Activated B cell treated with CpG ODN at 0.5 μM for 24 hours (primary cell): Measurements from ENCODE around the gene ZSCAN5B. TPM values are rescaled to one million over a fixed set of nuclear protein-coding genes. Genes with fewer than 3 reads are reported as not detected.
"Not testable (repeated sequence)": the region's sequence is repeated elsewhere in the genome, so short reads cannot be mapped to it uniquely, and the experiment has no call there.

Experiments used
- ATAC-seq: fragments of 200-7000 bp; cut with Tn5 transposase; one replicate; pipeline ENCODE4 v1.10.0; 2021; ENCODE audit warnings: low read depth, mild to moderate bottlenecking, moderate library complexity
- CTCF ChIA-PET: fragments of 350-600 bp; sonication (Branson Sonifier 250); formaldehyde crosslinking; loops from one replicate; lab custom pipeline; 2021; ENCODE audit warnings: antibody characterized with exemption; lab: Charles Lee
- POLR2A ChIA-PET: fragments of 350-600 bp; sonication (Branson Sonifier 250); formaldehyde crosslinking; loops from one replicate; lab custom pipeline; 2021; ENCODE audit warnings: antibody characterized with exemption; lab: Charles Lee
- DNase-seq: peaks from one replicate; pipeline ENCODE4 v3.0.0; 2022
- H3K27ac Mint-ChIP-seq: one replicate; pipeline ENCODE4 v1.8.0; 2020; ENCODE audit warnings: mixed read lengths
- H3K27me3 Mint-ChIP-seq: one replicate; pipeline ENCODE4 v1.8.0; 2021; ENCODE audit warnings: mixed read lengths
- H3K36me3 Mint-ChIP-seq: one replicate; pipeline ENCODE4 v1.8.0; 2021; ENCODE audit warnings: low read depth, mixed read lengths
- H3K4me1 Mint-ChIP-seq: one replicate; pipeline ENCODE4 v1.8.0; 2021; ENCODE audit warnings: mixed read lengths
- H3K4me3 Mint-ChIP-seq: one replicate; pipeline ENCODE4 v1.8.0; 2020; ENCODE audit warnings: mild to moderate bottlenecking, mixed read lengths
- H3K9me3 Mint-ChIP-seq: one replicate; pipeline ENCODE4 v1.8.0; 2020; ENCODE audit warnings: mixed read lengths
- CTCF ChIP-seq: fragments of 200-600 bp; IDR thresholded peaks from one replicate; pipeline ENCODE4 v1.8.0; 2022; ENCODE audit warnings: antibody characterized with exemption, mild to moderate bottlenecking
- intact Hi-C: fragments of 100-400 bp; cut with micrococcal nuclease; formaldehyde crosslinking; loops from one replicate; pipeline ENCODE4 v1.15.1; 2024
- total RNA-seq: library from RNA; stranded (reverse); gene quantifications from 2 replicates; pipeline ENCODE4 v1.2.3, GENCODE V29; 2022

The ZSCAN5B gene
- total RNA-seq, 1 donor from 2014 or later: not detected

- peaks cover 18% of the 10 kb centered on the region for H3K27me3 Mint-ChIP-seq
- no peaks in the 10 kb centered on the region for H3K9me3 Mint-ChIP-seq
- no peaks in the 10 kb centered on the region for H3K36me3 Mint-ChIP-seq
- POLR2A ChIA-PET: no interaction called here
- DNase-seq (no peak), ATAC-seq (no peak)
- H3K4me3 Mint-ChIP-seq: no peak overlapping the region
- no peak for TF ChIP-seq CTCF
- CTCF ChIA-PET: no interaction called here
- intact Hi-C loops: no loop called here
- H3K4me1 Mint-ChIP-seq: no peaks in the 10 kb centered on the region
- no peak overlapping the region for H3K27ac Mint-ChIP-seq
These were observed 7.8 kb downstream of the ZSCAN5B start for GRCh38 chr19:56189785-56190184.

GRCh38 chr19:56177564-56178243, 19.9 kb downstream of the ZSCAN5B start:
- Mint-ChIP-seq H3K27me3 (peaks cover 7% of the 10 kb centered on the region), H3K4me1 (no peaks in the 10 kb centered on the region), H3K36me3 (no peaks in the 10 kb centered on the region), H3K27ac (no peak overlapping the region), H3K4me3 (no peak overlapping the region), H3K9me3 (no peaks in the 10 kb centered on the region)
- no peak for TF ChIP-seq CTCF
- ATAC-seq (no peak), DNase-seq (no peak)
- intact Hi-C loops: no loop called here
- CTCF ChIA-PET: interaction anchor here (0.7 to 1.9 kb wide), 3 partner anchors 72 to 112 kb away, joined by 3 to 6 read pairs (median 3); no protein-coding TSS in a partner anchor
- POLR2A ChIA-PET: no interaction called here

- no peaks in the 10 kb centered on the region for H3K9me3 Mint-ChIP-seq
- H3K4me3 Mint-ChIP-seq: no peak overlapping the region
- peaks cover 3% of the 10 kb centered on the region for H3K27me3 Mint-ChIP-seq
- ATAC-seq (no peak), DNase-seq (no peak)
- ChIA-PET CTCF (no interaction called here), POLR2A (no interaction called here)
- peaks cover under 1% of the 10 kb centered on the region for H3K4me1 Mint-ChIP-seq
- intact Hi-C loops: no loop called here
- TF ChIP-seq CTCF: no peak
- H3K27ac Mint-ChIP-seq: no peak overlapping the region
- H3K36me3 Mint-ChIP-seq: no peaks in the 10 kb centered on the region
These were observed 20.7 kb downstream of the ZSCAN5B start for GRCh38 chr19:56176881-56177280.

- DNase-seq, H3K4me1 Mint-ChIP-seq, POLR2A ChIA-PET, H3K36me3 Mint-ChIP-seq, ATAC-seq, intact Hi-C loops, H3K9me3 Mint-ChIP-seq, H3K4me3 Mint-ChIP-seq, H3K27ac Mint-ChIP-seq, H3K27me3 Mint-ChIP-seq: not testable (repeated sequence)
- CTCF ChIA-PET: interaction anchor here (0.9 kb wide), 1 partner anchor 100 kb away, joined by 3 read pairs; no protein-coding TSS in a partner anchor
These were observed 21.3 kb downstream of the ZSCAN5B start for GRCh38 chr19:56176310-56176709.

- H3K27ac Mint-ChIP-seq, H3K27me3 Mint-ChIP-seq, H3K4me1 Mint-ChIP-seq, POLR2A ChIA-PET, ATAC-seq, intact Hi-C loops, H3K4me3 Mint-ChIP-seq, DNase-seq, H3K9me3 Mint-ChIP-seq, H3K36me3 Mint-ChIP-seq: not testable (repeated sequence)
- CTCF ChIA-PET: interaction anchor here (0.9 kb wide), 1 partner anchor 99 kb away, joined by 3 read pairs; no protein-coding TSS in a partner anchor
These were observed 21.7 kb downstream of the ZSCAN5B start, which contains the start of gene GALP for GRCh38 chr19:56175861-56176307. GALP (plus strand) TSS chr19:56176008; CDS start chr19:56177109, 1,101 bp downstream.

- DNase-seq: no peak
- ATAC-seq: no peak
- H3K36me3 Mint-ChIP-seq: no peaks in the 10 kb centered on the region
- no peak overlapping the region for H3K4me3 Mint-ChIP-seq
- ChIA-PET POLR2A (no interaction called here), CTCF (interaction anchor here (1.2 to 4.2 kb wide), 3 partner anchors 98 to 159 kb away, joined by 3 to 26 read pairs (median 5); no protein-coding TSS in a partner anchor)
- no peak overlapping the region for H3K27ac Mint-ChIP-seq
- intact Hi-C loops: no loop called here
- no peak for TF ChIP-seq CTCF
- H3K4me1 Mint-ChIP-seq: peaks cover 2% of the 10 kb centered on the region
- H3K9me3 Mint-ChIP-seq: no peaks in the 10 kb centered on the region
- H3K27me3 Mint-ChIP-seq: peaks cover 3% of the 10 kb centered on the region
These were observed 23.0 kb downstream of the ZSCAN5B start for GRCh38 chr19:56174550-56174949.
